DND-41 (cell line): ENCODE results near the gene MGP.

Experiments used
- EZH2 ChIP-seq: IDR thresholded peaks from 3 replicates; pipeline ENCODE4 v1.6.1; 2012; ENCODE audit warnings: borderline replicate concordance, low read depth, mild to moderate bottlenecking, moderate library complexity, low read length, inconsistent platforms; ENCODE audit not compliant: severe bottlenecking
- TF ChIP-seq, protein P1 (sequence below): IDR thresholded peaks from 2 replicates; pipeline ENCODE4 v1.5.1; 2012; ENCODE audit warnings: borderline replicate concordance, low read length, moderate library complexity, mild to moderate bottlenecking; ENCODE audit not compliant: poor library complexity, severe bottlenecking; ENCODE audit errors: extremely low read depth

DNA sequence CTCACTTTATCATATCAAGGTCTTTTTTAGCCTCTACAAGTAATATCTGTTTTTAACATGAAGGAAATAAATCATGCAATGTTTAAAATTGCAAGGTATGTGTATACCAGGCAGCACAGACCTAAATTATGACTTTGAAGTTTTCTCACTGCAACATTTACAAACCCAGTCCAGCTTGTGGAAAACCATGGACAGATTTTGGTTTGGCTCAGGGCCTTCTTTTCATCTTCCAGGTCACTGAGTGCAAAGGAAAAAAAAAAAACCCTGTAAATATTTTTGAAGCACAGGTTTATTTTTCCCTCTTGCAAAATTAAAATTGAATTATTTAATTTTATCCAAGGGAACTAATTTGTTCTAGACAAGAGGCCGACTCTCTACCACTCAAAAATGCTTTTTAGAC lies 13.8 kb downstream of the MGP start:
- TF ChIP-seq, protein P1, sequence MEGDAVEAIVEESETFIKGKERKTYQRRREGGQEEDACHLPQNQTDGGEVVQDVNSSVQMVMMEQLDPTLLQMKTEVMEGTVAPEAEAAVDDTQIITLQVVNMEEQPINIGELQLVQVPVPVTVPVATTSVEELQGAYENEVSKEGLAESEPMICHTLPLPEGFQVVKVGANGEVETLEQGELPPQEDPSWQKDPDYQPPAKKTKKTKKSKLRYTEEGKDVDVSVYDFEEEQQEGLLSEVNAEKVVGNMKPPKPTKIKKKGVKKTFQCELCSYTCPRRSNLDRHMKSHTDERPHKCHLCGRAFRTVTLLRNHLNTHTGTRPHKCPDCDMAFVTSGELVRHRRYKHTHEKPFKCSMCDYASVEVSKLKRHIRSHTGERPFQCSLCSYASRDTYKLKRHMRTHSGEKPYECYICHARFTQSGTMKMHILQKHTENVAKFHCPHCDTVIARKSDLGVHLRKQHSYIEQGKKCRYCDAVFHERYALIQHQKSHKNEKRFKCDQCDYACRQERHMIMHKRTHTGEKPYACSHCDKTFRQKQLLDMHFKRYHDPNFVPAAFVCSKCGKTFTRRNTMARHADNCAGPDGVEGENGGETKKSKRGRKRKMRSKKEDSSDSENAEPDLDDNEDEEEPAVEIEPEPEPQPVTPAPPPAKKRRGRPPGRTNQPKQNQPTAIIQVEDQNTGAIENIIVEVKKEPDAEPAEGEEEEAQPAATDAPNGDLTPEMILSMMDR = no peak
- no peak for TF ChIP-seq EZH2
